Upper lobe of left lung (tissue), 4 donors: ENCODE results near the gene AMFR.

ENCODE experiments used
- CTCF ChIP-seq, 6 experiments: fragments of 450-650 bp in 4 of 6; fragments of 200-600 bp in 2 of 6; sonication (generic) in 2 of 6; IDR thresholded peaks; one replicate each; pipeline ENCODE4 v1.5.1; 2016 to 2019; ENCODE audit warnings: antibody characterized with exemption in 6 of 6
- EP300 ChIP-seq, 4 donors: sonication (generic); formaldehyde crosslinking; IDR thresholded peaks; one replicate each; pipeline ENCODE4 v1.5.1; 2017; ENCODE audit warnings: antibody characterized with exemption in 4 of 4, control low read depth in 2 of 4
- POLR2A ChIP-seq, 4 donors: fragments of 450-650 bp; IDR thresholded peaks; one replicate each; pipeline ENCODE4 v1.5.1; 2016 to 2017; ENCODE audit warnings: antibody characterized with exemption in 4 of 4, mild to moderate bottlenecking in 2 of 4
- POLR2AphosphoS5 ChIP-seq, 2 donors: sonication (generic); formaldehyde crosslinking; IDR thresholded peaks; one replicate each; pipeline ENCODE4 v1.5.1; 2017; ENCODE audit warnings: antibody characterized with exemption in 2 of 2

- TF ChIP-seq POLR2A (IDR thresholded peaks at IDR 0.05) (no peak), CTCF (IDR thresholded peaks at IDR 0.05) (no peak), POLR2AphosphoS5 (IDR thresholded peaks at IDR 0.05) (no peak), EP300 (IDR thresholded peaks at IDR 0.05) (no peak)
Measured at GRCh38 chr16:56362706-56363105, 62.6 kb downstream of the AMFR start.
